Measurements from ENCODE around the gene STAM. TPM values are rescaled to one million over a fixed set of nuclear protein-coding genes. Genes with fewer than 3 reads are reported as not detected.

The STAM gene
- total RNA-seq, 1 experiment from 2014 or later = 17.0 TPM

DNA sequence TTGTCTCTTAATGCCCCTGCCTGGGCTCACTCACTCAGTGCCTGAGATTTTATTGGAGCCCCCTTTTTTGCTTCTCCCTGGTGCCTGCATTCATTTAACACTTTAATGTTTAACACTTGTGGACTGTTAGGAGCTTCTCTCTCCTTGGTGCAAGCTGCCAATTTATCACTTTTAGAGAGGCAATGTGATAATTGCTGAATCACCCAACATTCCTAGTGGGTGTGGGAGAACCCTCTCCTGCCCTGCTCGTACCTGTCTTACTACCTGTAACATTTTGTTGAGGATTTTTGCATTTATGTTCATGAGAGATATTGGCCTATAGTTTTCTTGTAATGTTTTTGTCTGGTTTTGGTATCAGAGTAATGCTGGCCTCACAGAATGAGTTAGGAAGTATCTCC, 13.2 kb downstream of the STAM start:
- H3K27ac Mint-ChIP-seq (ENCODE audit: unreplicated experiment) = peak overlapping the region; percentile 82
- CTCF ChIA-PET = no interaction called here
- H3K27me3 Mint-ChIP-seq (ENCODE audit: unreplicated experiment) = no peaks in the 10 kb centered on the region
- H3K4me1 Mint-ChIP-seq (ENCODE audit: low read depth, unreplicated experiment) = peaks cover 39% of the 10 kb centered on the region
- no TSS peak for BruUV-seq (replicated peaks)
- H3K9me3 Mint-ChIP-seq (ENCODE audit: low read depth, unreplicated experiment) = no peaks in the 10 kb centered on the region
- TF ChIP-seq, protein P1, sequence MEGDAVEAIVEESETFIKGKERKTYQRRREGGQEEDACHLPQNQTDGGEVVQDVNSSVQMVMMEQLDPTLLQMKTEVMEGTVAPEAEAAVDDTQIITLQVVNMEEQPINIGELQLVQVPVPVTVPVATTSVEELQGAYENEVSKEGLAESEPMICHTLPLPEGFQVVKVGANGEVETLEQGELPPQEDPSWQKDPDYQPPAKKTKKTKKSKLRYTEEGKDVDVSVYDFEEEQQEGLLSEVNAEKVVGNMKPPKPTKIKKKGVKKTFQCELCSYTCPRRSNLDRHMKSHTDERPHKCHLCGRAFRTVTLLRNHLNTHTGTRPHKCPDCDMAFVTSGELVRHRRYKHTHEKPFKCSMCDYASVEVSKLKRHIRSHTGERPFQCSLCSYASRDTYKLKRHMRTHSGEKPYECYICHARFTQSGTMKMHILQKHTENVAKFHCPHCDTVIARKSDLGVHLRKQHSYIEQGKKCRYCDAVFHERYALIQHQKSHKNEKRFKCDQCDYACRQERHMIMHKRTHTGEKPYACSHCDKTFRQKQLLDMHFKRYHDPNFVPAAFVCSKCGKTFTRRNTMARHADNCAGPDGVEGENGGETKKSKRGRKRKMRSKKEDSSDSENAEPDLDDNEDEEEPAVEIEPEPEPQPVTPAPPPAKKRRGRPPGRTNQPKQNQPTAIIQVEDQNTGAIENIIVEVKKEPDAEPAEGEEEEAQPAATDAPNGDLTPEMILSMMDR (IDR thresholded peaks at IDR 0.05; ENCODE audit: unreplicated experiment) = no peak
- intact Hi-C loops (cut with micrococcal nuclease; ENCODE audit: unreplicated experiment) = no loop called here
- H3K4me3 Mint-ChIP-seq (ENCODE audit: low read depth, unreplicated experiment) = peak overlapping the region; percentile 49
- DNase-seq = no peak
- no peaks in the 10 kb centered on the region for H3K36me3 Mint-ChIP-seq (ENCODE audit: insufficient read depth, unreplicated experiment)

DNA sequence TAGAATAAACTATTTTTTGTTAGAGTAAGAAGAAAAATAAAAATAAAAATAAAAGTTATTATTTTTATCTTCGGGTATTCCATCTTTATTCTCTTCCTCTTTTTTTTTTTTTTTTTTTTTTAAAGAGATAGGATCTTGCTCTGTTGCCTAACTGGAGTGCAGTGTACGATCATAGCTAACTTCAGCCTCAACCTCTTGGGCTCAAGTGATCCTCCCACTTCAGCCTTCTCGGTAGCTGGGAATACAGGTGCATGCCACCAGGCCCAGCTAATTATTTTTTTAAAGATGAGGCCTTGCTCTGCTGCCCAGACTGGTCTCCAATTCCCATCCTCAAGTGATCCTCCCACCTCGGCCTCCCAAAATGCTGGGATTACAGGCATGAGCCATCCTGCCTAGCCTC, 15.4 kb downstream of the STAM start:
- no peak for DNase-seq
- CTCF ChIA-PET = no interaction called here
- no TSS peak for BruUV-seq (replicated peaks)
- no peak overlapping the region for H3K27ac Mint-ChIP-seq (ENCODE audit: unreplicated experiment)
- H3K4me3 Mint-ChIP-seq (ENCODE audit: low read depth, unreplicated experiment) = no peak overlapping the region
- TF ChIP-seq, protein P1 (IDR thresholded peaks at IDR 0.05; ENCODE audit: unreplicated experiment) = no peak
- no peaks in the 10 kb centered on the region for H3K27me3 Mint-ChIP-seq (ENCODE audit: unreplicated experiment)
- H3K4me1 Mint-ChIP-seq (ENCODE audit: low read depth, unreplicated experiment) = peaks cover 41% of the 10 kb centered on the region
- peaks cover 2% of the 10 kb centered on the region for H3K36me3 Mint-ChIP-seq (ENCODE audit: insufficient read depth, unreplicated experiment)
- intact Hi-C loops (cut with micrococcal nuclease; ENCODE audit: unreplicated experiment) = no loop called here
- H3K9me3 Mint-ChIP-seq (ENCODE audit: low read depth, unreplicated experiment) = no peaks in the 10 kb centered on the region

DNA sequence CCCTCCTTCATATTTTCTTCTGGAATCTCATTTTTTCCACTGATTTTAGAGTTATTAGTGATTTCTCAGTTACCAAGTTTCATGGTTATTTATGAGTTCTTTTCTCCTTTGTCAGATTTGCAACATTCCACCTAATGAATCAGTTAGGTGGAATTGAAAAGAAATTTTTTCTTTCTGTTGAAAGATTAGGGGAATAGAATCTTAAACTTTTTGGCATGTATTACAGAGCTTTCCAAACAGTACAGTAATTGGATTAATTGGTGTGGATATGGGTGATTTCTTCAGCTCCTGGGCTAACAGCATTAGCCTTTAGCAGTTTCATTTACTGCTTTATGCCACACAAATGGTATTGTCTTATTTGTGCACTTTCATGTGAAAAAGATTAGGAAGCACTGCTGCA, 17.0 kb downstream of the STAM start:
- no peak overlapping the region for H3K27ac Mint-ChIP-seq (ENCODE audit: unreplicated experiment)
- intact Hi-C loops (cut with micrococcal nuclease; ENCODE audit: unreplicated experiment) = no loop called here
- TF ChIP-seq, protein P1 (IDR thresholded peaks at IDR 0.05; ENCODE audit: unreplicated experiment) = no peak
- H3K4me3 Mint-ChIP-seq (ENCODE audit: low read depth, unreplicated experiment) = no peak overlapping the region
- BruUV-seq (replicated peaks) = no TSS peak
- CTCF ChIA-PET = no interaction called here
- no peaks in the 10 kb centered on the region for H3K9me3 Mint-ChIP-seq (ENCODE audit: low read depth, unreplicated experiment)
- H3K27me3 Mint-ChIP-seq (ENCODE audit: unreplicated experiment) = no peaks in the 10 kb centered on the region
- peaks cover 5% of the 10 kb centered on the region for H3K36me3 Mint-ChIP-seq (ENCODE audit: insufficient read depth, unreplicated experiment)
- DNase-seq = no peak
- H3K4me1 Mint-ChIP-seq (ENCODE audit: low read depth, unreplicated experiment) = peaks cover 34% of the 10 kb centered on the region

DNA sequence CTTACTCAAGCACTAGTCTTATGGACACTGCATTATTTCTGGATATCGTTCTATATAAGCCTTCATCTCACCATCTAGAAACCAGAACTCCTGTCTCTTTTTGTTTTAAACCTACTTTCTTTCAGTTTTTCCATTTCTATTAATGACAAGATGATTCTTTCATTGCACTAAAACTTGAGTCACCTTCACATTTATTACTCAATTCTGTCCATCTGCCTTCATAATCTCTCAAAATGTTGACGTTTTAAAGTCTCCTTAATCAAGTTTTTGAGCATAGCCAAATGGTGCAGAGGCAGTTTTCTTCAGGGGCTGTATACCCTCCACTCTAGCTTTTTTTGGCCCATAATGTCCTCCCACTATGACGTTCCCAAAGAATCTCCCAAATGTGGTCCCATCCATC, 17.6 kb downstream of the STAM start:
- no peaks in the 10 kb centered on the region for H3K9me3 Mint-ChIP-seq (ENCODE audit: low read depth, unreplicated experiment)
- intact Hi-C loops (cut with micrococcal nuclease; ENCODE audit: unreplicated experiment) = no loop called here
- CTCF ChIA-PET = no interaction called here
- H3K4me1 Mint-ChIP-seq (ENCODE audit: low read depth, unreplicated experiment) = peaks cover 29% of the 10 kb centered on the region
- H3K27ac Mint-ChIP-seq (ENCODE audit: unreplicated experiment) = no peak overlapping the region
- no peaks in the 10 kb centered on the region for H3K27me3 Mint-ChIP-seq (ENCODE audit: unreplicated experiment)
- no peak overlapping the region for H3K4me3 Mint-ChIP-seq (ENCODE audit: low read depth, unreplicated experiment)
- no TSS peak for BruUV-seq (replicated peaks)
- H3K36me3 Mint-ChIP-seq (ENCODE audit: insufficient read depth, unreplicated experiment) = peaks cover 5% of the 10 kb centered on the region
- no peak for DNase-seq
- TF ChIP-seq, protein P1 (IDR thresholded peaks at IDR 0.05; ENCODE audit: unreplicated experiment) = no peak

All from Calu3 (cell line).